GM12872 (cell line): ENCODE data around the gene TRIM67.
A peak's percentile ranks its signal among the peaks of the same experiment; 100 is the strongest.

Experiments
- TF ChIP-seq, protein P1 (sequence below): IDR thresholded peaks from 3 replicates; pipeline ENCODE4 v1.5.1; 2011; ENCODE audit warnings: low read depth, mild to moderate bottlenecking, low read length, moderate library complexity; ENCODE audit not compliant: insufficient read depth

The TRIM67 gene

DNA sequence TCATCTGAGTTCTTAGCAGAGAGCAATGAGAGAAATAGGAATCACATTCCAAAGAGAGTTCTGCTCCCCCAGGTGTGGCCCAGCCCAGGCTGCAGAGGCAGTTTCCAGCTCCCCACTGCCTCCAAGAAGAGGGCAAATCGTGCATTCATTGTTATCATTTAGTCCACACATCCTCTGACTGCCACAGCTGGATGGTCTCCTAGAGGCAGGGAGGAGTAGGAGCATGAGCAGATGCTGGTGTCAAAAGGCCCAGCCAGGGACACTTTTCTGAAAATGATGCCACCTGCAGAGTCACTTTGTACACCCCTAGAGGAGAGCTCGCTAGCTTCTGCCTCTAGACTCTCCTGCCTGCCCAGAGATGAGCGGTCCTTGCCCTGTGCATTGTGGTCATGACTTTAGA, 45.6 kb downstream of the TRIM67 start:
- TF ChIP-seq, protein P1, sequence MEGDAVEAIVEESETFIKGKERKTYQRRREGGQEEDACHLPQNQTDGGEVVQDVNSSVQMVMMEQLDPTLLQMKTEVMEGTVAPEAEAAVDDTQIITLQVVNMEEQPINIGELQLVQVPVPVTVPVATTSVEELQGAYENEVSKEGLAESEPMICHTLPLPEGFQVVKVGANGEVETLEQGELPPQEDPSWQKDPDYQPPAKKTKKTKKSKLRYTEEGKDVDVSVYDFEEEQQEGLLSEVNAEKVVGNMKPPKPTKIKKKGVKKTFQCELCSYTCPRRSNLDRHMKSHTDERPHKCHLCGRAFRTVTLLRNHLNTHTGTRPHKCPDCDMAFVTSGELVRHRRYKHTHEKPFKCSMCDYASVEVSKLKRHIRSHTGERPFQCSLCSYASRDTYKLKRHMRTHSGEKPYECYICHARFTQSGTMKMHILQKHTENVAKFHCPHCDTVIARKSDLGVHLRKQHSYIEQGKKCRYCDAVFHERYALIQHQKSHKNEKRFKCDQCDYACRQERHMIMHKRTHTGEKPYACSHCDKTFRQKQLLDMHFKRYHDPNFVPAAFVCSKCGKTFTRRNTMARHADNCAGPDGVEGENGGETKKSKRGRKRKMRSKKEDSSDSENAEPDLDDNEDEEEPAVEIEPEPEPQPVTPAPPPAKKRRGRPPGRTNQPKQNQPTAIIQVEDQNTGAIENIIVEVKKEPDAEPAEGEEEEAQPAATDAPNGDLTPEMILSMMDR: no peak

DNA sequence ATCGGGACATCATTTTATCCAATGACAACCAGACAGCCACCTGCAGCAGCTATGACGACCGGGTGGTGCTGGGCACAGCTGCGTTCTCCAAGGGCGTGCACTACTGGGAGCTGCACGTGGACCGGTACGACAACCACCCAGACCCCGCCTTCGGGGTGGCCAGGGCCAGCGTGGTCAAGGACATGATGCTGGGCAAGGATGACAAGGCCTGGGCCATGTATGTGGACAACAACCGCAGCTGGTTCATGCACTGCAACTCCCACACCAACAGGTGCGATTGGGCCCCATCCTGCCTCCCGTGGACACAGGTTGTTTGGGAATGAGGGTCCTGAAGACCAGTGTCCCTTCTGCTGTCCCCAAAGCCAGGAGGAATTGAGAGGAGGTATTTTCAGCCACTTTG, 47.1 kb downstream of the TRIM67 start:
- TF ChIP-seq, protein P1: no peak

DNA sequence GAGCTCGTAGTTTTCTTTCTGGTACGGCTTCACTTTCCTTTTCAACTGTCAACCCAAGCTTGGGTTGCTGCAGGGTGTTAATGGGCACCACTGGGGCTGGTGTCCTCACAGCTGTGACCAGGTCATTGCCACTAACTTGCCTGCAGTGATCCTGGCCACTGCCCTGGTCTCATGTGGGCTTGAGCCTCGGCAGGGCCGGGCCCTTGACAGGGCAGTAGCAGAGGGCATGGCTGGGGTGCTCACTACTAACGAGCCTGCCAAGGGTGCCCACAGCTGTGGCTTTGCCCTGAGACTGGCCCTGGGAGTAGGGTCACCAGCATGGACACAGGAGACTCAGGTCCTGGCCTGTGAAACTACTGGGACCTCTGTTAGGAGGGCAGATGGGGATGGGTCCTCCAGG, 47.7 kb downstream of the TRIM67 start:
- TF ChIP-seq, protein P1: no peak

DNA sequence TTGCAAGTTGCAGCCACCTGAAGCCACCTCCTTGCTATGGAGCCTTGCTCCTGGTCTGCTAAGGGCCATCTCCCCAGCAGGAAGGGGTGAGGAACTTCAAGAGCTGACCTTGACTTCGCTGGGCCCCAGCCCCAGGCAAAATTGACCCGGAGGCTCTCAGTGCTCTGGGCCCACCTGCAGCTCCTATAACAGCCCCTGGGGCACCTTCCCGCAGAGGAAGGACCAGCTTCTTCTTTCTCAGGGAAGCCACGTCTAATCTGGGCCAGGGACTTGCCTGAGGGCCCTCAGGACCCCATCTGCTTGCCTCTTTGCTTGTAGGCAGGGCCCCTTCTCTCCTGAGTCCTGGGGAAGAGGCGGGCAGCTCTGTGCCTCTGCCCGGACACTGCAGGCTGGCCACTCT, 48.3 kb downstream of the TRIM67 start:
- TF ChIP-seq, protein P1: no peak

DNA sequence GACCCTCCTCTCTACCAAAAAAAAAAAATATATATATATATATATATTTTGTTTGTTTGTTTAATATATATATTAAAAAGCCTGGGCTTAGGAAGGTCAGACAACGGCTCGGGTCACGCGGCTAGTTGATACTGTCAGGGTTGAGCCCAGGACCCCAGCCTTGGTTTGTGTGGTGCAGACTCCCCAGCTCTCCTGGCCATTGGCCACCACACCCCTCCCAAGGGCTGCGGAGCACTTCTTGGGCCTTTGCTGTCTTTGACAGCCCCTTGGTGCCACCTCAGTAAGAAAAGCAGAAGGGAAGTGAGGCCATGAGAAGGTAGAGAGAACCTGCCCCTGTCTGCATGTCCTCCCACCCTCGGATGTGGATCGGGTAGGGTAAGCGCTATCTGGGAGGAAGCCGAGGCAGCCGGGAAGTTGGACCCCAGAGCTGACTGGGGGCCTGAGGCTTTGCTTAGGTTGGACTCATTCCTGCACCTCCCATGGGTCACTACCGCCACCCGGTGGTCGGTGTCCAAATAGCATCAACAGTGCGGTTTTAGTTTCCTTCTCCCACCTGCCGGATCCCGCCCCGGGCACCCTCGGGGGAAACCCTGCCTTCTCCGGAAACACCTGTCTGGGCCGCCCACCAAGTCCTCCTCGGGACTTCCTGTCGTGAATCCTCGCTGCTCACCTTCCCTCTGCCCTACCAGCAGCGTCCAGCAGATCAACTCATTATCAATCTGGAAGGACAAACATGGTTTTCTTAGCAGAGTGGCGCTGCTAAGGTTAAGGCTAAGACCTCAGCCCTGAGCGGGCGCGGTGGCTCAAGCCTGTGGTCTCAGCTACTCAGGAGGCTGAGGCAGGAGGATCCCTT, 49.4 kb downstream of the TRIM67 start:
- TF ChIP-seq, protein P1: peak; percentile 93

DNA sequence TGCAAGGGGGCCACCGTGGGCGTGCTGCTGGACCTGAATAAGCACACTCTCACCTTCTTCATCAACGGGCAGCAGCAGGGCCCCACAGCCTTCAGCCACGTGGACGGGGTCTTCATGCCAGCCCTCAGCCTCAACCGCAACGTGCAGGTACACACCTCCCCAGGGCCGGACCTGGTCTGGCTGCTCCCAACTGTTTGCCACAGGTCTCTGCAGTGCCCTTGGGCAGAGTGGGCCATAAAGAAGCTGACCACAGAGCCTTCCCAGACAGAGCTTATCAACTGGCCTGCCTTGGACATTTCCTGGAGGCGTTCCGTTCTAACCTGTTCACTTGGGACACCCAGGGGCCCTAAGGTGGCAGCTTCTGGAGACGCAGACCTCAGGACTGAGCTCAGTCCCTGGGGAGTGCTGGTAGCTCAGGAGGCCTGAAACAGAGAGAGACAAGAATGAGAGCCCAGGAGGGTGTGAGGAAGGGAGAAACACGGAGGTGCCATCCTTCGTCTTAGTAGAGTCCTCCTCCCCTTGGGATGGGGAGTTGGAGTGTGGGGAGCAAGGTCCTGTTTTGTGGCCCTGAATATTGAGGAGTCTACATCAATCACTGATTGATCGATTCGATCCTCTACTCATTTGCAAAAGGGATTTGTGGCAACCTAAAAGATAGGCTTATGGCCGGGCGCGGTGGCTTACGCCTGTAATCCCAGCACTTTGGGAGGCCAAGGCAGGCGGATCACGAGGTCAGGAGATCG, 52.1 kb downstream of the TRIM67 start:
- TF ChIP-seq, protein P1: no peak

DNA sequence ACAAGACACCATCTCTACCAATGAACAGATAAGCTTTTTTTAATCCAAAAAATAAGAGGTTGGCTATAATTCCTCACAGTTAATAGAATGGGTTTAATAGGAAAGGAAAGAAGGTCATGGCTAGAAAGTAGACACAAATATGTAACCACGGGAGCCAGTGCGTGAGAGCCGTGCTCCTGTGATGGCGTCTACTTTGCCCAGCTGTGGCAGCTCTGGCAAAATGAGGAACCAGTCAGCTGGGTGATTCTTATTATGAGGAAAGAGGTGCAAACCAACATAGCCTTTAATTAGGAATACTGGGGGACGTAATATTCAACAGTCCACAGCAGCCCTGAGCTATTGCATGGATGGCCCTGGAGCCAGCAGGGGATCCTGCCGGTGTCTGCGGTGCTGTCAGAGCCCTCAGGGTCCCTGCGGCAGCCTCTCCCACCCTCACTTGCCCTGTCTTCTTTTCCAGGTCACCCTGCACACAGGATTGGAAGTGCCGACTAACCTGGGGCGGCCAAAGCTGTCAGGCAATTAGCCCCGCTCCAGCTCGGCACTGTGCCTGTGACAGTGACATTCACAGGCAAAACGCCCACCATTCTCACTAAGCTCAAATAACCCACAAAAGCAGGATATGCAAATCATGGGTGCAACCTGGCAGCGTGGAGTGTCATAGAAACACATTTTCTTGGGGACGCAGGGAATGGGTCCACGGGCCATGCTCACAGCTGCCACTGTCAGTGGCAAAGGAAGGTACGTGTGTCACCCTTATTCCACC, 53.2 kb downstream of the TRIM67 start:
- TF ChIP-seq, protein P1: no peak
